ENCODE measurements around the gene PFN3. TPM values are rescaled to one million over a fixed set of nuclear protein-coding genes. Genes with fewer than 3 reads are reported as not detected.

PFN3 gene
- total RNA-seq, 6 experiments from 2014 or later, result not detected

- Mint-ChIP-seq H3K4me3 (no peak overlapping the region), H3K9me3 (no peaks in the 10 kb centered on the region), H3K4me1 (ENCODE audit: low read depth) (peaks cover 7% of the 10 kb centered on the region), H3K27me3 (ENCODE audit: insufficient read depth) (peaks cover 26% of the 10 kb centered on the region), H3K36me3 (ENCODE audit: low read depth) (no peaks in the 10 kb centered on the region), H3K27ac (no peak overlapping the region)
- no peak for TF ChIP-seq CTCF (IDR thresholded peaks at IDR 0.05)
- no peak for DNase-seq
Observed at GRCh38 chr5:177359451-177359851, 41.0 kb downstream of the PFN3 start.

- DNase-seq, result no peak
- H3K27ac Mint-ChIP-seq, result no peak overlapping the region
Observed at GRCh38 chr5:177358370-177358819, 42.1 kb downstream of the PFN3 start.

GRCh38 chr5:177357459-177358351 lies 42.8 kb downstream of the PFN3 start, which contains the start of gene RGS14:
Gene RGS14, plus strand, starts transcription at chr5:177357924. Its CDS starts 101 bp downstream, at chr5:177358025.
- H3K27ac Mint-ChIP-seq, result no peak within 1 kb of the TSS
- H3K27me3 Mint-ChIP-seq (ENCODE audit: insufficient read depth), result peaks cover 26% of the 10 kb centered on the region
- TF ChIP-seq CTCF (IDR thresholded peaks at IDR 0.05), result no peak
- peak; percentile 46 for DNase-seq
- no peaks in the 10 kb centered on the region for H3K4me1 Mint-ChIP-seq (ENCODE audit: low read depth)
- H3K36me3 Mint-ChIP-seq (ENCODE audit: low read depth), result no peaks in the 10 kb centered on the region
- H3K4me3 Mint-ChIP-seq, result no peak within 1 kb of the TSS
- H3K9me3 Mint-ChIP-seq, result no peaks in the 10 kb centered on the region

More at GRCh38 chr5:177358370-177358819, 42.1 kb downstream of the PFN3 start:
- Mint-ChIP-seq H3K27me3 (ENCODE audit: insufficient read depth) (peaks cover 26% of the 10 kb centered on the region), H3K4me3 (no peak overlapping the region), H3K4me1 (ENCODE audit: low read depth) (no peaks in the 10 kb centered on the region), H3K36me3 (ENCODE audit: low read depth) (no peaks in the 10 kb centered on the region), H3K9me3 (no peaks in the 10 kb centered on the region)
- TF ChIP-seq CTCF (IDR thresholded peaks at IDR 0.05), result no peak

- Mint-ChIP-seq H3K36me3 (ENCODE audit: low read depth) (no peaks in the 10 kb centered on the region), H3K27ac (no peak overlapping the region), H3K4me1 (ENCODE audit: low read depth) (peaks cover under 1% of the 10 kb centered on the region; the same call in 1 of the 2 replicates), H3K4me3 (no peak overlapping the region), H3K27me3 (ENCODE audit: insufficient read depth) (peaks cover 26% of the 10 kb centered on the region), H3K9me3 (no peaks in the 10 kb centered on the region)
- DNase-seq, result no peak
- TF ChIP-seq CTCF (IDR thresholded peaks at IDR 0.05), result no peak
Observed at GRCh38 chr5:177357146-177357458, 43.4 kb downstream of the PFN3 start.

- Mint-ChIP-seq H3K27me3 (ENCODE audit: insufficient read depth) (peaks cover 26% of the 10 kb centered on the region), H3K9me3 (no peaks in the 10 kb centered on the region), H3K4me1 (ENCODE audit: low read depth) (peaks cover 4% of the 10 kb centered on the region; the same call in 1 of the 2 replicates)
Observed at GRCh38 chr5:177356746-177357145, 43.7 kb downstream of the PFN3 start.

More at GRCh38 chr5:177356746-177357145, 43.7 kb downstream of the PFN3 start:
- no peak for DNase-seq
- Mint-ChIP-seq H3K36me3 (ENCODE audit: low read depth) (no peaks in the 10 kb centered on the region), H3K4me3 (no peak overlapping the region), H3K27ac (no peak overlapping the region)
- TF ChIP-seq CTCF (IDR thresholded peaks at IDR 0.05), result no peak
